Keratinocyte (primary cell): ENCODE results near the gene CACNB4. TPM values are rescaled to one million over a fixed set of nuclear protein-coding genes. Genes with fewer than 3 reads are reported as not detected.

Experiments
- DNase-seq: peaks from one replicate; pipeline ENCODE4 v3.0.0-alpha.2; 2011; ENCODE audit warnings: low read depth, missing footprints, low spot score
- FAIRE-seq: peaks from 2 replicates; lab custom pipeline; 2011; peaks lifted over from hg19 to GRCh38; lab: Jason Lieb, UNC
- H2AFZ ChIP-seq: 2 replicates; pipeline ENCODE4 v1.6.0; 2012; ENCODE audit warnings: low read length, control low read depth, inconsistent platforms; ENCODE audit not compliant: control insufficient read depth
- H3K27ac ChIP-seq: 2 replicates; pipeline ENCODE4 v1.5.1; 2011; ENCODE audit warnings: low read length; ENCODE audit not compliant: control insufficient read depth, insufficient read depth
- H3K27me3 ChIP-seq: 3 replicates; pipeline ENCODE4 v1.6.0; 2011; ENCODE audit warnings: low read length; ENCODE audit not compliant: control insufficient read depth, insufficient read depth; ENCODE audit errors: extremely low read depth
- H3K36me3 ChIP-seq, 2 experiments: 2 replicates in 1 of 2; 3 replicates in 1 of 2; pipeline ENCODE4 v1.5.1; 2011; ENCODE audit warnings: low read length in 2 of 2, mild to moderate bottlenecking in 1 of 2; ENCODE audit not compliant: control insufficient read depth in 2 of 2, insufficient read depth in 2 of 2; ENCODE audit errors: extremely low read depth in 1 of 2
- H3K4me1 ChIP-seq: 3 replicates; pipeline ENCODE4 v1.5.1; 2011; ENCODE audit warnings: low read length; ENCODE audit not compliant: control insufficient read depth, insufficient read depth; ENCODE audit errors: extremely low read depth
- H3K4me2 ChIP-seq: 3 replicates; pipeline ENCODE4 v1.6.0; 2011; ENCODE audit warnings: low read depth, low read length; ENCODE audit not compliant: control insufficient read depth, insufficient read depth; ENCODE audit errors: extremely low read depth
- H3K4me3 ChIP-seq, 3 experiments: fragments of 200-600 bp in 1 of 3; sonication (generic) in 1 of 3; 2 replicates in 2 of 3; 3 replicates in 1 of 3; pipeline ENCODE4 v1.5.1; 2011 to 2016; ENCODE audit warnings: low read length in 3 of 3, mild to moderate bottlenecking in 3 of 3, control low read depth in 2 of 3, inconsistent platforms in 1 of 3, low read depth in 1 of 3, mixed read lengths in 1 of 3, mixed run types in 1 of 3, moderate library complexity in 1 of 3; ENCODE audit not compliant: control insufficient read depth in 2 of 3, insufficient read depth in 2 of 3; ENCODE audit errors: extremely low read depth in 1 of 3
- H3K79me2 ChIP-seq: 2 replicates; pipeline ENCODE4 v1.6.0; 2012; ENCODE audit warnings: low read length; ENCODE audit not compliant: control insufficient read depth, insufficient read depth
- H3K9ac ChIP-seq: 3 replicates; pipeline ENCODE4 v1.6.0; 2011; ENCODE audit warnings: low read length; ENCODE audit not compliant: control insufficient read depth, insufficient read depth; ENCODE audit errors: extremely low read depth
- H3K9me1 ChIP-seq: 3 replicates; pipeline ENCODE4 v1.6.0; 2011; ENCODE audit warnings: low read length; ENCODE audit not compliant: control insufficient read depth, insufficient read depth; ENCODE audit errors: extremely low read depth
- H3K9me3 ChIP-seq: 2 replicates; pipeline ENCODE4 v1.5.1; 2012; ENCODE audit warnings: low read depth, low read length; ENCODE audit not compliant: control insufficient read depth
- H4K20me1 ChIP-seq: 3 replicates; pipeline ENCODE4 v1.6.0; 2011; ENCODE audit warnings: low read length; ENCODE audit not compliant: control insufficient read depth, insufficient read depth; ENCODE audit errors: extremely low read depth
- CTCF ChIP-seq, 3 experiments: IDR thresholded peaks in 1 of 3; conservative IDR thresholded peaks in 1 of 3; optimal IDR thresholded peaks in 1 of 3; 2 replicates in 2 of 3; 3 replicates in 1 of 3; pipeline versions ENCODE3 to v1.5.1; 2011; ENCODE audit warnings: low read length in 3 of 3, mild to moderate bottlenecking in 3 of 3, moderate library complexity in 2 of 3, control low read depth in 1 of 3, inconsistent platforms in 1 of 3; ENCODE audit not compliant: insufficient read depth in 2 of 3; ENCODE audit errors: extremely low read depth in 1 of 3
- EZH2 ChIP-seq: IDR thresholded peaks from one replicate; pipeline ENCODE4 v1.6.1; 2012; ENCODE audit warnings: inconsistent platforms, mild to moderate bottlenecking, low read length, moderate library complexity
- dilution Hi-C: fragments of 300-500 bp; cut with MboI; formaldehyde crosslinking; loops from one replicate; pipeline ENCODE4 v1.7.0; 2020; ENCODE audit warnings: low sequenced_read_pairs; ENCODE audit not compliant: extremely low pct_ligation_motif_present
- polyA plus RNA-seq, 5 experiments: library from polyadenylated mRNA; depleted of rRNA in 3 of 5; stranded (reverse) in 3 of 5; stranded (forward) in 1 of 5; unstranded in 1 of 5; fragments of >200 nt; gene quantifications; 1 replicate in 1 of 5; 2 replicates in 3 of 5; 3 replicates in 1 of 5; pipeline versions ENCODE4 v1.2.1 to v1.2.3, GENCODE V29; 2011 to 2012; ENCODE audit warnings: missing spikeins in 2 of 5, low read depth in 1 of 5, low replicate concordance in 1 of 5

Gene CACNB4
- polyA plus RNA-seq, 1 donor (not counting 4 experiments of a cell fraction or from before 2014, with no cell fraction given), result 0.30 TPM

DNA sequence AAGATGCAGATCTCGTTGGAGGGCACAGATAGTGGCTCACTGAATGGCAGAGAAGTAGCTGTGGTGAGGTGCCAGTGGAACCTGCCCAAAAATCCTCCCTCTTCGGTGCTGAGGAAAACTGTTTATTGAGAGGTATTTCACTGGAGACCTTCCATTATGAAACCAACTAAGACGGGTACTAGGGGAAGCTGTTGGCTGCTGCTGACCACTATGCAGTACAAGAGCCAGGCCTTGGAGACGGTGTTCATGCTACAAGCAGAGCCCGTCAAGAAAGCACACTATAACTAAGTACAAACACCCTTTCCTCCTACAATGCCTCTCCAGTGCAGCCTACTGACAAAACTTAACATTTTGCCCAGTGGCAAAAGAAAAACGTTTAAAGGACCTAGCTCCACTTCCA, 275.2 kb downstream of the CACNB4 start:
- Histone ChIP-seq H3K27me3 (no peaks in the 10 kb centered on the region), H3K79me2 (peaks cover 89% of the 10 kb centered on the region), H3K9me3 (no peaks in the 10 kb centered on the region), H3K4me3 (no peak overlapping the region), H4K20me1 (peaks cover 11% of the 10 kb centered on the region), H3K9ac (no peak overlapping the region), H3K36me3 (no peaks in the 10 kb centered on the region), H3K9me1 (no peaks in the 10 kb centered on the region), H2AFZ (no peak overlapping the region), H3K27ac (no peak overlapping the region), H3K4me1 (peaks cover 23% of the 10 kb centered on the region), H3K4me2 (peak overlapping the region; percentile 33)
- no peak for DNase-seq
- dilution Hi-C loops, result no loop called here
- peak; percentile 32 for FAIRE-seq
- TF ChIP-seq CTCF (optimal IDR thresholded peaks at IDR 0.05 in 1 of 3, IDR thresholded peaks at IDR 0.05 in 1 of 3, conservative IDR thresholded peaks at IDR 0.05 in 1 of 3; ENCODE audit: extremely low read depth in 1 of 3, insufficient read depth in 2 of 3, low read length in 3 of 3) (no peak), EZH2 (no peak)

GRCh38 chr2:151819920-151820319, 278.9 kb downstream of the CACNB4 start:
- no peak overlapping the region for H3K4me3 ChIP-seq
- peak; percentile 5 for FAIRE-seq
- peaks cover 6% of the 10 kb centered on the region for H3K4me1 ChIP-seq
- DNase-seq, result no peak
- no peaks in the 10 kb centered on the region for H3K9me3 ChIP-seq
- peaks cover 0 to 5% of the 10 kb centered on the region in 2 experiments for H3K36me3 ChIP-seq
- H3K79me2 ChIP-seq, result peaks cover 88% of the 10 kb centered on the region
- no peak overlapping the region for H2AFZ ChIP-seq
- no peak overlapping the region for H3K9ac ChIP-seq
- H3K27ac ChIP-seq, result no peak overlapping the region
- no peak overlapping the region for H3K4me2 ChIP-seq
- no peak for TF ChIP-seq CTCF (optimal IDR thresholded peaks at IDR 0.05 in 1 of 3, IDR thresholded peaks at IDR 0.05 in 1 of 3, conservative IDR thresholded peaks at IDR 0.05 in 1 of 3; ENCODE audit: extremely low read depth in 1 of 3, insufficient read depth in 2 of 3, low read length in 3 of 3)
- TF ChIP-seq EZH2, result no peak
- H4K20me1 ChIP-seq, result peaks cover 5% of the 10 kb centered on the region
- H3K27me3 ChIP-seq, result no peaks in the 10 kb centered on the region
- dilution Hi-C loops, result no loop called here
- H3K9me1 ChIP-seq, result peaks cover 2% of the 10 kb centered on the region
